ENCODE data around the gene TMEM14B.

The TMEM14B gene

GRCh38 chr6:10721850-10722569, 25.6 kb upstream of the TMEM14B start:
- Histone ChIP-seq H3K4me3 (ENCODE audit: low read depth, low read length) (peak overlapping the region; percentile 68), H3K27ac (peak overlapping the region; percentile 88), H3K27me3 (ENCODE audit: insufficient read depth, low read depth, severe bottlenecking) (no peaks in the 10 kb centered on the region), H3K9me3 (ENCODE audit: severe bottlenecking) (peaks cover 30% of the 10 kb centered on the region), H3K36me3 (peaks cover 26% of the 10 kb centered on the region)
- TF ChIP-seq, protein P1, sequence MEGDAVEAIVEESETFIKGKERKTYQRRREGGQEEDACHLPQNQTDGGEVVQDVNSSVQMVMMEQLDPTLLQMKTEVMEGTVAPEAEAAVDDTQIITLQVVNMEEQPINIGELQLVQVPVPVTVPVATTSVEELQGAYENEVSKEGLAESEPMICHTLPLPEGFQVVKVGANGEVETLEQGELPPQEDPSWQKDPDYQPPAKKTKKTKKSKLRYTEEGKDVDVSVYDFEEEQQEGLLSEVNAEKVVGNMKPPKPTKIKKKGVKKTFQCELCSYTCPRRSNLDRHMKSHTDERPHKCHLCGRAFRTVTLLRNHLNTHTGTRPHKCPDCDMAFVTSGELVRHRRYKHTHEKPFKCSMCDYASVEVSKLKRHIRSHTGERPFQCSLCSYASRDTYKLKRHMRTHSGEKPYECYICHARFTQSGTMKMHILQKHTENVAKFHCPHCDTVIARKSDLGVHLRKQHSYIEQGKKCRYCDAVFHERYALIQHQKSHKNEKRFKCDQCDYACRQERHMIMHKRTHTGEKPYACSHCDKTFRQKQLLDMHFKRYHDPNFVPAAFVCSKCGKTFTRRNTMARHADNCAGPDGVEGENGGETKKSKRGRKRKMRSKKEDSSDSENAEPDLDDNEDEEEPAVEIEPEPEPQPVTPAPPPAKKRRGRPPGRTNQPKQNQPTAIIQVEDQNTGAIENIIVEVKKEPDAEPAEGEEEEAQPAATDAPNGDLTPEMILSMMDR (IDR thresholded peaks at IDR 0.05; ENCODE audit: low read depth, low read length): no peak
- DNase-seq: no peak

GRCh38 chr6:10722570-10722819, 25.1 kb upstream of the TMEM14B start:
- Histone ChIP-seq H3K27ac (peak overlapping the region; percentile 88), H3K9me3 (ENCODE audit: severe bottlenecking) (peaks cover 25% of the 10 kb centered on the region), H3K4me3 (ENCODE audit: low read depth, low read length) (peak overlapping the region; percentile 68), H3K27me3 (ENCODE audit: insufficient read depth, low read depth, severe bottlenecking) (no peaks in the 10 kb centered on the region), H3K36me3 (peaks cover 31% of the 10 kb centered on the region)
- no peak for DNase-seq
- TF ChIP-seq, protein P1 (IDR thresholded peaks at IDR 0.05; ENCODE audit: low read depth, low read length): no peak

- peak within 1 kb of the TSS; percentile 68 for H3K4me3 ChIP-seq (ENCODE audit: low read depth, low read length)
- H3K27ac ChIP-seq: peak within 1 kb of the TSS; percentile 88
- no peaks in the 10 kb centered on the region for H3K27me3 ChIP-seq (ENCODE audit: insufficient read depth, low read depth, severe bottlenecking)
- H3K36me3 ChIP-seq: peaks cover 32% of the 10 kb centered on the region
- DNase-seq: peak; percentile 100
- TF ChIP-seq, protein P1 (IDR thresholded peaks at IDR 0.05; ENCODE audit: low read depth, low read length): no peak
- peaks cover 20% of the 10 kb centered on the region for H3K9me3 ChIP-seq (ENCODE audit: severe bottlenecking)
Measured at GRCh38 chr6:10722820-10723566, 24.6 kb upstream of the TMEM14B start, which contains the start of gene TMEM14C. TMEM14C (plus strand) TSS chr6:10723070; CDS start chr6:10724614, 1,544 bp downstream.

- Histone ChIP-seq H3K27me3 (ENCODE audit: insufficient read depth, low read depth, severe bottlenecking) (no peaks in the 10 kb centered on the region), H3K4me3 (ENCODE audit: low read depth, low read length) (peak overlapping the region; percentile 68), H3K9me3 (ENCODE audit: severe bottlenecking) (peaks cover 15% of the 10 kb centered on the region), H3K27ac (peak overlapping the region; percentile 88), H3K36me3 (peaks cover 29% of the 10 kb centered on the region)
- TF ChIP-seq, protein P1 (IDR thresholded peaks at IDR 0.05; ENCODE audit: low read depth, low read length): no peak
- DNase-seq: no peak
Measured at GRCh38 chr6:10723567-10723881, 24.1 kb upstream of the TMEM14B start.

GRCh38 chr6:10725044-10725443, 22.6 kb upstream of the TMEM14B start:
- H3K9me3 ChIP-seq (ENCODE audit: severe bottlenecking): peaks cover 3% of the 10 kb centered on the region
- no peak overlapping the region for H3K27ac ChIP-seq
- TF ChIP-seq, protein P1 (IDR thresholded peaks at IDR 0.05; ENCODE audit: low read depth, low read length): no peak
- H3K36me3 ChIP-seq: peaks cover 44% of the 10 kb centered on the region
- DNase-seq: no peak
- no peaks in the 10 kb centered on the region for H3K27me3 ChIP-seq (ENCODE audit: insufficient read depth, low read depth, severe bottlenecking)
- no peak overlapping the region for H3K4me3 ChIP-seq (ENCODE audit: low read depth, low read length)
